ENCODE data around the gene BRD4.

Gene BRD4

DNA sequence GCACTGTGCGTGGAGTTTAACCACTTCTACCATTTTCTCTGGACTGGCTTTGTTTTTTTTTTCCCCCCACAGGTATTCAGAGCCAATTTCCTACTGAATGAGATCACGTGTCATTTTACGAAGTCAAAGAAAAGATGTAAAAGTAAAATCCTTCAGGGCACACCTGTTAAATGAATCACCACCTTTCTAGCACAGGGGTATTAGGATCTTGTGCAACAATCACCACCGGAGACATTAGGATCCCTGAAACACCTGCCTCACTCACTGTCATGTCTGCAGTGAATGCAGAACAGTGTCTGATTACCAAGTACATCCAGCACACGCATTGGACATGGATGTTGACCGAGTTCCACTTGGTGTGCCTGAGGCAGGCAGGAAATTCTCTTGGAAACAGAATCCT lies 17.2 kb downstream of the BRD4 start:
- no peak for DNase-seq (ENCODE audit: low read depth, low spot score)

DNA sequence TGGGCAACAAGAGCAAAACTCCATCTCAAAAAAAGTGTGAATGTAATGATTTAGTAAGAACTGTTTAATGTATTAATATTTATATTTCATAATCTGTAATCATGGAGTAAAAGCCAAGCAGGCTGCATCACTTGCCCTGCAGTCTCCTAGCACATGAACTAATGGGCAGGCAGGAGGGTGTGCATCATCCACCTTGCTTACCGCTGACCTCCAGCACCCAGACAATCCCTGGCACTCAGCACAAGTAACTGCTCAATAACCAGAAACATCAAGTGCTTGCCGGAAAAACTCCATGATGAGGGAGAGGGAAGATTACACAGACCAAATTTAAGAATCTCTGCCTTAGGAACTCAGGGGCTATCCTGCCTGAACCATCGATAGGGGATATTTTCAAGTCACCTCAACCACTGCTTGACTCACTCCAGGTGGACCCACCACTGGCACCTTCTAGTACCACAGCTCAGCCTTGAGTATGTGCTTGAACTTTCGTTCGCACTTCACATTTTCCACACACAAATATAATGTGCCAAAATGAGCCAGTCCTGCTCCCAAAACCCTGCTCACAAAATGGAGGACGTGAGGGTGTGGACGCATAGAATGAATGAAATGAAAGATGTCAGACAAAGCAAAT lies 18.6 kb downstream of the BRD4 start:
- no peak for DNase-seq (ENCODE audit: low read depth, low spot score)

DNA sequence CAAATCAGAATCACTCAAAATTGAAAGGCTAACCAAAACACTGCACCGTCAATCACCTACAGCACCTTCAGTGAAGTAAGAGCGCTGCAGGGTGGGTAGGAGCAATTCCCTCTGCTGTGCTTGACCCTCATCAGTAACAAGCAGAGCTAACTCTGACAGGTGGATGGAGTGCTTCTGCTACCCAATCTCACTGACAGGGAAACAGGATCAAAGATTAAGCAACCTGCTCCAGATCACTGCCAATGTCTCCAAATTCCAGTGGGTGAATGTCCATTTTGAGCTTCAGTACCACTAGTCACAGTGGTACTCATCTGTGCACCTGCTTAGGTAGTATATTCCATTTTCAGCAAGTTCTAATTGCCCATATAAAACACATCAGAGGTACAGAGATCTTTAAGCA lies 25.2 kb downstream of the BRD4 start:
- no peak for DNase-seq (ENCODE audit: low read depth, low spot score)

DNA sequence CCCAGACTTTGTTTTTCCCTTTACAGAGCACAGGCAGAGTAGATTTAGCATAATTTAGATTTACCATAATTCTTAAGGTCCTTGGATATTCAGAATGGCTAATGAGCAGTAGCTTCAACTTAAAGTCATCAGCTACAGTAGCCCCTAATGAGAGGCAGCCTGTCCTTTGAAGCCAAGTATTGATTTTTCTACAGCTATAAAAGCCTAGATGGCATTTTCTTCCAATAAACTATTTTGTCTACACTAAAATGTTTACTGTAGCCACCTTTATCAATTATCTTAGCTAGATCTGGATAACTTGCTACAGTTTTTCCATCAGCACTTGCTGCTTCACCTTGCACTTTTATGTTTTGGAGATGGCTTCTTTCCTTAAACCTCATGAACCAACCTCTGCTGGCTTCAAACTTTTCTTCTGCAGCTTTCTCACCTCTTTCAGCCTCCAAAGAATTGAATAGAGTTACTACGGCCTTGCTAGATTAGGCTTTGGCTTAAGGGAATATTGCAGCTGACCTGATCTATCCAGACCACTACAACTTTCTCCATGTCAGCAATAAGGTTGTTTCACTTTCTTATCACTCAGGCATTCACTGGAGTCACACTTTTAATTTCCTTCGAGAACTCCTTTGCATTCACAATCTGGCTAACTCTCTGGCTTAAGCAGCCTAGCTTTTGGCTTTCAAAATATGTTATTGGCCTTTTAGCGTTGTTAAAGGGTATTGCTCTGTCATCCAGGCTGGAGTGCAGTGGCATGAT lies 26.6 kb downstream of the BRD4 start:
- DNase-seq (ENCODE audit: low read depth, low spot score): no peak

DNA sequence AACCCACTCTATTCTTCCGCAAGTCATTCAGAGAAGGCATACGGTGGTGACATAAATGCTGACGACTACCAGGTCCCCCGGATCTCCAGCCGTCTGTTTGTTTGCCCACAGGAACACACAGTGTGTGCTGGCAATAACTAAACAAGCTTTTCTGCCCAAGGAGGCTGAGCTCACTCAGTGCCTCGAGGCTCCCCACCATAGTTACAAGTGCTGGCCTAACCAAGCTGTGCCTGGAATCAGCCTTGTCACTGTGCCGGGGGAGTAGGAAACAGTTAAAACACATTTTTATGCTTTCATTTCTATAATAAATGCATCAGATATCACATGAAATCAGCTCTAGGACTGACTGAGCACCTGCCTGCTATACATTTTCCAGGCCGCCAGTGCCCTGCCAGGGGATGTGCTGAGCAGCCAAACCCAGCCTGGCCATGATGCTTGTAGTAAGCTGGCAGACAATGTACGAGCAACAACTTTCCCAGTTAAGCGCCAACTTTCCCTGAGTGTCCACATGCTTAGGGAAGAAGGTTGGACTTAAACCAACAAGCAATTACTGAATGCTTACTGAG lies 28.1 kb downstream of the BRD4 start:
- DNase-seq (ENCODE audit: low read depth, low spot score): peak; percentile 67

DNA sequence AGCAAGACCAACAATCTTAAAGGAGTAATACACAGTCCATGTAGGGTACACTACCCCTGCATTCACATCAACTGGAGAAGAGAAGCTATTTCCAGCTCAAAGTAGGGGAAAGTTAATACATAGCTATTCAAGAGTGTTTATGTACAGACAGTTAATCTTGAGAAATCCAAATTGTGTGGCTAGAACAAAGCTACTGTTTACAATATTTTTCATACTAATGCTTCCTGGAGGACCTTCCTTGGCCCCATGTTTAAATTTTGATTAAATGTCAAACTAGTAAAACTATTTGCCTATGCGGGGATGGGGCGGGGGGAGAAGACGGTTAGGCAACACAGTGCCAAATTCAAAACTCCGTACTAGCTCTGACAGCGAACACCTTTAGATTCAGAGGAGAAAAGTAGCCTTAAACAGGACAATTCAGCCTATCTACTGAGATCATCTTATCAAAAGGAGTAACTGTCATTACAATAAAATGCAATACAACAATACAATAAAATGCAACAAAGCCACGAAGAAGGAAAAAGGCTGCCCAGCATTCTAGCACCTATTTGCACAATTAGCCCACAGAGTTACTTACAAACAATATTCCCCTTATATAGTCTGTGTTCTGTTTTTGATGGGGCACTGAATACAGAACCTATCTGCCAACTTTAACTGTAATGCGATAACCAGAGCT lies 29.1 kb downstream of the BRD4 start:
- no peak for DNase-seq (ENCODE audit: low read depth, low spot score)

DNA sequence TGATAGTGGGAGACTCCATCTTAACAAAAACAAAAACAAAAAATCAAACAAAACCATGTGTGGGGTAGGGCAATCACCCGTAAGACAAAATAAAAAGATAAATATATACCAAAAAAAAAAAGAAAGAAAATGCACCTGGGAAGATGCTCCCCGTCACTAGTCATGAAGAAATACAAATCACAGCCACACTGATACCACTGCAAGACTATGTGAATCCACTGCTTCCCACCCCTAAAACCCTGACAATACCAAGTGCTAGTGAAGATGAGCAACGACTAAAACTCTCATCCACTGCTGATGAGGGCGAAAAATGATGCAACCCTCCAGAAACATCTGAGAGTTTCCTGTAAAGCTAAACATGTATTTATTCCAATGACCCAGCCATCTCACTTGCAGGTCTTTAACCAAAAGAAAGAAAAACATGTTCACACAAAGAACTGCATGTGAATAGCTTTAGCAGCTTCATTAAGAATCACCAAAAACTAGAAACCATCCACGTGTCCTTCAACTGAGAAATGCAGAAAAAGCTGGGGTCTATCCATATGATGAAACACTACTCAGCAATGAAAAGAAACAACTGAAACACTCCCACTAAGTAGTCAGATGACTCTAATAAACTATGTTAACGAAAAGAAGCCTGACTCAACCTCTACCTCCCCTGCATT lies 31.7 kb downstream of the BRD4 start:
- DNase-seq (ENCODE audit: low read depth, low spot score): no peak

DNA sequence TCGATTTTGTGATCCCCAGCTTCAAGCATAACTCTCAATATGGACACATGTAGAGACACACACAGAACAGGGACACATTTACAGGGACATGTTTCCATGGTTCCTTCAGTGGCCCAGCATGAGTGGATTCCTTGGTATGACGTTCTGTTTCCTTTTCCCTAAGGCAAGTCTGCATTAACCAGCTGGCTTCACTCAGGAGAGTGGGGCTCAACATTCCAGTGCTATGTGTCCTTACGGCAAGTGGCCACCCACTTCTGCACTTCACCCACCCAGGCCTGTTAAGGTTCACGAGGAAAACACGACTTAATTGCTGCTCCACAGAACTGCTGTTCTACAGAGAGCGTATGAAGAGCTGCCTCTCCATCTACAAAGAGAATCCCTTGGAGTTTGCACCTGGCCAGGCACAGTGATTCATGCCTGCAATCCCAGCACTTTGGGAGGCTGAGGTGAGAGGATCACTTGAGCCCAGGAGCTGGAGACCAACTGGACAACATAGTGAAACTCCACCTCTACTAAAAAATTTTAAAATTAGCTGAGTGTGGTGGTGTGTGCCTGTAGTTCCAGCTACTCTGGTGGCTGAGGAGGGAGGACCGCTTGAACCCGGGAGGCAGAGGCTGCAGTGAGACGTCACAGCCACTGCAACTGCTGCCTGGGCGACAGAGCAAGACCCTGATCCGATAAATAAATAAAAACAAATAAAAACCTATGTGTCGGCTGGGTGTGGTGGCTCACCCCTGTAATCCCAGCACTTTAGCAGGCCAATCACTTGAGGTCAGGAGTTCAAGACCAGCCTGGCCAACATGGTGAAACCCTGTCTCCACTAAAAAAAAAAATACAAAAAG lies 32.5 kb downstream of the BRD4 start:
- DNase-seq (ENCODE audit: low read depth, low spot score): no peak

DNA sequence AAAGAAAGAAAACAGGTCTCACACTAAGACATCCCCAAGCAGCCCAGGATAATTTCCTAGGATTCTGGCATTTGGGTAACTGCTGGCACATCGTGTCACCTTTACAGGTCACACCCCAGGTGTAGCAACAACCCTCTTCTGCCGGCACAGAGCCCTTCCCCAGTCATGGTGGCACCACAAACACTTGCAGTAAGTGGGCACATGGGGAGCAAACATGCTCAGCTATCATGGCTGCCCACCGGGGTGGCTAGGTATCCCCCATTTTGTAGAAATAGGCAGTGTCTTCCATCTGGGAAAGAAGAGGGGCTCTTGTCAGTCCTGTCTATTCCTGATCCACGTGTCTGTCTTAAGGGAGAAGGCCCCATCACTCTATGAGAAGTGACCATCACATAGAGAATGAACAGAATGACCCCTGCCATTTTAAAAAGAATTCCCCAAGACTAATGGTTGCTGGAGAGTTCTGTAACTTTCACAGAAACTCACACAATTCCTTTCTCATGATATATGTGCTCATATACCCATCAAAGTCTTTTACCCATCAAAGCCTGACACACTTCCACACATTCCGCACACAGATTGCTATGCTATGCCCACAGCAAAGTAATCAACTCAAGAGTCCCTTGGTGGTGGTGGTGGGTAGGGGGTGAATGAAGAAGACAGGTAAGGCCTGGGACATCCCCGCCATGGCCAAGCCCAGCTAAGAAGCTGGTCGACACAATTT lies 33.3 kb downstream of the BRD4 start:
- no peak for DNase-seq (ENCODE audit: low read depth, low spot score)

DNA sequence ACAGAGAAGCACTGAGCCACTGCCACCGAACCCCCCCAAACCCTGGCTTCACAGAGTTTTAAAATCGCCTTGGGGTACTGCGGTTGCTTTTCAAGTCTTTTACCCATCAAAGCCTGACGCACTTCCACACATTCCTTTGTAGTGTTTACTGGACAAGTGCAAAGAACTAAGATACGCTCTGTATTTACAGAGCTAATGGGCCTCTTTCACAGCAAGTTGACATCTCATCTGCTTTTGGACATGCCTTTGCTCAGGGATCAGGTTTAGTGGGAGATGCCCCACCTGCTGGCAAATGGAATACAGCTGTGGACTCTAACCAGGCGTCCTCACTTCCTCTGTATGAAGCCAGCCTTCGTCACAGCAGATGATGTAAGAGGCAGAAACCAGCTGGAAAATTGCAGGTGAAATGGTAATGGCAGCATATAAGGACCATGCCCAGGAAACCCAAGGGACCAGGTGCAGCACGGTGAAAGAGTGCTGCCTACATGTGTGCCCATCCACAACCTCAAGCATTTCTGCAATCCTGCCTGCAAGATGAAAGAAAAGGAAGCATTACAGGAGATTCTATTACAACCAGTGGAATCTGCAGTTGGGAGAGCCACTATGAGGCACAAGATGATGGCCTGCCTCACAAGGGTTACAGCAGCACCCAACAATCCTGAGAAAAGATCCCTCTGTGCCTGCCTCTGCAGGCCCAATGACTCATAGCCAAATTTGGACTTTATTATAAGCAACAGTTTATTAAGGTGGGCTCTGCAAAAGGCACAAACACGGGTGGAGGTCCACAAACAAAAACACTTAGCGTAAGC lies 34.7 kb downstream of the BRD4 start:
- peak; percentile 76 for DNase-seq (ENCODE audit: low read depth, low spot score)

DNA sequence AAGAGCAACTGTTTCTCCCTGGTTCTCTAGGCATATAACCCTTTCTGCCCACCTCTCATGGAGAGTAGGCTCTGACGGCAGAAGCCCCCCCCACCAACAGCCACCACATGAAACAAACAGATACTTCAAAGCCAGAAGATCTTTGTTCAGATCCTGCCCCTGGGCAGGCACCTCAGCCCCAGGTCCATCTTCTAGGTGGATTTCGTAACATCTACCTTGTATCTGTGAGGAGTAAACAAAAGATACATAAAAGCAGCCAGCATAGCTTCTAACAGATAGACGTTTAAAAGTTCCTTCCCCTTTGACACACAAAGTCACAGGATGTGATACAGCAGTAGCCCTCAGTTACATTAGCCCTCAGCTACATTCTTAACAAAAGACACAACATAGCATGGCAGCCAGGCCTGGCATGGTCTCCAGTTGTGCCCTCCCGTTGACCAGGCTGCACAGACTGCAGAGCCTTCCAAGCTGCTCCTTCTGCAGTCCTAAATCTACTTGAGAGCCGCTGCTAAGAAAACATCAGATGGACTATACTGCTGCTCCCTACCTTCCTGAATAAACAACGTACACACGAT lies 35.4 kb downstream of the BRD4 start:
- DNase-seq (ENCODE audit: low read depth, low spot score): no peak

DNA sequence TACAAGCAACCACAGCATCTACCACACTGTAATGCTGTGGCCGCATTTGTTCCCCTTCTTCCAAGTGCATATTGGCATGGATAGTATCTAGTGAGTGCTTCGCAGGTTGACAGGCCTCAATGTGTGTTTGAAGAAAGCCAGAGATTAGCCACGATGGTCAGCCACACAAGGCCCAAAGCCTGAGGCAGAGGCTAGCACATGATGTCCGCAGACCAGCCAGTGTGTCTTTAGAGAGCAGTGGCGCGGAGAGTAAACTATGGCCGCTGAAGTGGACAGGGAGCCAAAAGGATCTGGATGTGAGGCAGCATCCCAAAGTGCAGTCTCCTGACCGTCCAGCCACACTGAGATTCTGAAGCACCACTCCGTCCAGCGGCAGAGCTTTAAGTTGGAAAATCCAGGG lies 36.0 kb downstream of the BRD4 start:
- no peak for DNase-seq (ENCODE audit: low read depth, low spot score)

DNA sequence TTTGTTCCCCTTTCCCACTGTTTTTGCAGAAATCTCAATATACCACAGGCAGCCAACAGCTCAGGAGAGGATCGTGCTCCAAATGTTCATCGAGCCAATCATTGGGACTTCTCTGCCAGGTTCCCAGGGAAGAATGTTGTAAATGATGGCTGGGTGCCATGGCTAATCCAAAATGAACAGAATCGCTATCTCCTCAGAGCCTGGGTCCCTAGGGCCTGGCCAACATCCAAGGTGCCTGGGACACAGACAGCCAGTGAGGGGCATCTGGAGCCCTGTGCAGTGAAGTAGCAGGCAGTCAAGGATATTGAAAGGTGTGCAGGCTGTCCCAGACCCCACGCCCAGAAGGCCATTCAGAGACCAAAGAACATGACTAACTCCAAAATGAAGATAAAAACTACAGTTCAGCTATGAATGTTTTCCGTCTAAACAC lies 37.8 kb downstream of the BRD4 start:
- no peak for DNase-seq (ENCODE audit: low read depth, low spot score)

DNA sequence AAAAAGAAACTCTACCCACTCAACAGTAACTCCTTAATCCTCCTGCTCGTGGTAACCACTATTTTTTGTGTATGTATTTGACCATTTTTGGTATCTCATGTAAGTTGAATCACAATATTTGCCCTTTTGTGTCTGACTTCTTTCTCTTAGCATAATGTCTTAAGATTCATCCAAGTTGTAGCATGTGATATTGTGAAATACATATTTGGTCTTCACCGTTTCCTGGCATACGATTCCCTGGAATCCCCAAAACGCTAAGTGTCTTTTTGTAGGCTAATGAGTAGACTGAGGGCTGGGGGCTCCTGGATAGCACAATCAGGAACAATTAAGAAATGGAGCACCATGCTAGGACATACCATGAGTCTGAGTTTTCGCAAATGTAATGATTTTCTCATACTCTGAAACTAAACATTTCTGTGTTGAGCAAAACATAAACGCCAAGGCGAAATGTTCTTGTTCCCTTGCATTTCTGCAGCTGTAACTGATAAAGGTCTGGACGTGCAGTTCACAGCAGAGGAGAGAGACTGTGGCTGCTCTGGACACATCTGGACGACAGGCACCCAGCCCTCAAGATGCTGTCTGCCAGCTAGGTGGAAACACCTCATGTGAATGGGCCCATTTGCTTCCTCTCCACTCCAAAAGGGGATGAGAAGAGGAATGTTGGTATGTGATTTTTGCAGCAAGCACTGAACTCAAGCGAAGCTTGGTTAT lies 38.4 kb downstream of the BRD4 start:
- DNase-seq (ENCODE audit: low read depth, low spot score): no peak

DNA sequence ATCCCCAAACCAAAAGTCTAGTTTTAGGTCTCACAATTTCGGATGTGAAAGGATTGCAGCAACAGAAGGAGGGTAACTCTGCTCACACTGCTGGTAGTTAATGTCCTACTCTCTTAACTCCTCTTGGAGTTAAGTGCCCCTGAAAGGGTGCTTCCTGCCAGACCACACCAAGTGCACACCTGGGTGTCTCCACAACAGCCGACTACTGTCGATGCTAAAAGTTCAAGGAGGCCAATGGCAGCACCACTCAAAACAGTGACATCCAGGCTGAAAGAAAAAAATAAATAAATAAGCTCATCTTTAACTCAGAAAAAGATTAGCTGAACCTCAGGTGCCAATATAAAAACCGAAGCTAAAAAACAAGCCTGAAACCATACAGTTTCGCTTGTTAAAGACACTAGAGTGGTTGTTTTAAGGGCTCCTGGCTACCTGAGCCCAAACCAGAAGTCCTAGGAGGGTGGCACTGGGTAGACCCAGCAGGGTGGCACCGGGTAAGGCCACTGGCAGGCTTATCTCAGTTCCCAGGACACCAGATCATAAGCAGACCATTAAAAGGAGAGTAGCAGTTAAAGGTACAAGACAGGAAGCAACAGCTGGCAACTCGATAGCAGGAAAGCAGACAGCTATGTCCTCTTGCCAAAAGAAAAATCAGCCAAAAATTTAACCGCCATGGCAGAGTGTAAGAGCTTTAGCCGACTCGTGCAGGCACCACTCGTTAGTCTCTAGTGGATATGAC lies 39.3 kb downstream of the BRD4 start:
- no peak for DNase-seq (ENCODE audit: low read depth, low spot score)

DNA sequence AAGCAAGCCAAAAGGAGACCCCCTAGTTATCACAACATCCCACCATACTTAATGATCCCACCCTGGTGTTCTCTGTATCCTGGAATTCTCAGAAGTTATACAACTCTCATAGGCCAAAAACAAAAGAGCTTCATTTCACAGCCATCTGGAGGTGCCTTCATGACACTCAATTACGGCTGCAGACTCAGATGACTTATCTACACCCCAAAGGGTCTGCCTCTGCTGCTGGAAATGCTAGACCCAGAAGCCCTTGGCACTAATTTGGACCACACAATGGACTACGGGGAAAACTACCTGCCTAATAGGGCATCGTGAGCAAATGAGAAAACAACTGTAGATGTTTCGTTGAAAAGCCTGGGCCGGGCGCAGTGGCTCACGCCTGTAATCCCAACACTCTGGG lies 40.2 kb downstream of the BRD4 start:
- DNase-seq (ENCODE audit: low read depth, low spot score): no peak

DNA sequence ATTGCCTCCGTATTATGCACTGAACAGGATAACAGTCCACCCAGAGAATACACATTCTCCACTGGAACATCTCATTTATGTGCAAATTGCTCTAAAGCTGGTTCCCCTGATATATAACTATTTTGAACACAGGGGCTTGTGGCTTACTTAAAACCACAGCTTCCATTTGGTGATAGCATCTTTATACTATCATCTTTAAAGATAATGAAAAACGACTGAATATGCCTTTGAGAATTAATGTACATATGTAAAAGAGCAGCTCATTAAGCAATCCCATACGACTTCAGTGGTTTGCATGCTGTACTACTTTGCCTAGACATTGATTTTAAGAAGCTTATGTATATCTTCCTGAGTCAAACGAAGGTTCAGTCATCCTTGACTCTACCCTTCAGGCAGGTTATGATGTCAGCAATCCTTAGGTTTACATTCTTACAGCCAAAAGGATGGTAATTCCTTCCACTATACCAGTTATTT lies 40.8 kb downstream of the BRD4 start:
- no peak for DNase-seq (ENCODE audit: low read depth, low spot score)

DNA sequence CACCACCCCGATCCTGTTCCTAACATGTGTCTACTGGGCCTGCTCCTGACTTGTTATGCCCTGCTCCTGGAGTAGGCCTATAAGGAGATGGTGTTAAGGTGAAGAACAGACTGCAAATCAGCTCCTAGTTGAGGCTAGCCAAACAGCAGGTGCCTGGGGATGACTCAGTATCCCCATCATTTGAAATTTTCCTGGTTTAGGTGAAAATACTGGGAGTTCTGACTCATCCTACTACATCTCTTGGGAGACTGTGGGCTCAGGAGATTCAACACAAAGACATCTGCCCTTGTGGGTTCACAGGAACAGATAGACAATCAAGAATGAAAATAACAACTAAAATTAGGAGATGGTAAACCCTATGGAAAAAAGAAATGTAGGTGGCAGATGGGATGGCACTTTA lies 41.2 kb downstream of the BRD4 start:
- DNase-seq (ENCODE audit: low read depth, low spot score): no peak

Data from astrocyte of the hippocampus (primary cell).